Trophoblast cell (in vitro differentiated cells and primary cell): Measurements from ENCODE around the gene CGB5.
"Not testable (repeated sequence)": the region's sequence is repeated elsewhere in the genome, so short reads cannot be mapped to it uniquely, and the experiment has no call there.

Experiments
- DNase-seq, 2 donors: peaks; one replicate each; pipeline ENCODE4 v3.0.0-alpha.2; 2016
- H2AFZ ChIP-seq: 2 replicates; pipeline ENCODE4 v1.6.1; 2013; ENCODE audit warnings: low read length, moderate library complexity, mild to moderate bottlenecking; ENCODE audit not compliant: insufficient read depth, poor library complexity
- H2AK5ac ChIP-seq: 2 replicates; pipeline ENCODE4 v1.6.1; 2013; ENCODE audit warnings: mild to moderate bottlenecking, low read length
- H2BK120ac ChIP-seq: 2 replicates; pipeline ENCODE4 v1.6.1; 2013; ENCODE audit warnings: low read length, mild to moderate bottlenecking, moderate library complexity; ENCODE audit not compliant: insufficient read depth, poor library complexity
- H2BK12ac ChIP-seq: 2 replicates; pipeline ENCODE4 v1.6.1; 2013; ENCODE audit warnings: mild to moderate bottlenecking, low read length, moderate library complexity
- H2BK5ac ChIP-seq: 2 replicates; pipeline ENCODE4 v1.6.1; 2013; ENCODE audit warnings: low read length, low read depth, moderate library complexity, mild to moderate bottlenecking; ENCODE audit not compliant: poor library complexity
- H3K14ac ChIP-seq: 2 replicates; pipeline ENCODE4 v1.6.1; 2013; ENCODE audit warnings: mild to moderate bottlenecking, low read length
- H3K18ac ChIP-seq: 2 replicates; pipeline ENCODE4 v1.6.1; 2013; ENCODE audit warnings: mild to moderate bottlenecking, low read length
- H3K23ac ChIP-seq: 2 replicates; pipeline ENCODE4 v1.6.1; 2013; ENCODE audit warnings: low read length
- H3K27ac ChIP-seq: 2 replicates; pipeline ENCODE4 v1.5.1; 2013; ENCODE audit warnings: low read depth, mild to moderate bottlenecking, inconsistent platforms, low read length, moderate library complexity
- H3K27me3 ChIP-seq: 2 replicates; pipeline ENCODE4 v1.6.1; 2013; ENCODE audit warnings: inconsistent platforms, mild to moderate bottlenecking, low read length, moderate library complexity; ENCODE audit not compliant: insufficient read depth
- H3K36me3 ChIP-seq, 2 experiments: 1 replicate in 1 of 2; 2 replicates in 1 of 2; pipeline ENCODE4 v1.6.1; 2013; ENCODE audit warnings: low read length in 2 of 2, mild to moderate bottlenecking in 2 of 2, moderate library complexity in 1 of 2; ENCODE audit not compliant: insufficient read depth in 2 of 2, control insufficient read depth in 1 of 2
- H3K4ac ChIP-seq: 2 replicates; pipeline ENCODE4 v1.6.1; 2013; ENCODE audit warnings: low read depth, mild to moderate bottlenecking, low read length, moderate library complexity
- H3K4me1 ChIP-seq, 2 experiments: 1 replicate in 1 of 2; 2 replicates in 1 of 2; pipeline ENCODE4 v1.6.1; 2013; ENCODE audit warnings: low read length in 2 of 2, mild to moderate bottlenecking in 2 of 2, moderate library complexity in 1 of 2; ENCODE audit not compliant: insufficient read depth in 2 of 2, control insufficient read depth in 1 of 2
- H3K4me2 ChIP-seq: 2 replicates; pipeline ENCODE4 v1.6.1; 2013; ENCODE audit warnings: inconsistent platforms, mild to moderate bottlenecking, low read length, moderate library complexity
- H3K4me3 ChIP-seq: 2 replicates; pipeline ENCODE4 v1.5.1; 2013; ENCODE audit warnings: mild to moderate bottlenecking, low read depth, low read length, inconsistent platforms
- H3K79me1 ChIP-seq: one replicate; pipeline ENCODE4 v1.6.1; 2013; ENCODE audit warnings: low read length
- H3K79me2 ChIP-seq: 2 replicates; pipeline ENCODE4 v1.6.1; 2013; ENCODE audit warnings: low read length, mild to moderate bottlenecking; ENCODE audit not compliant: control insufficient read depth, insufficient read depth, poor library complexity
- H3K9ac ChIP-seq: 2 replicates; pipeline ENCODE4 v1.6.1; 2013; ENCODE audit warnings: mild to moderate bottlenecking, low read length
- H3K9me3 ChIP-seq: 2 replicates; pipeline ENCODE4 v1.6.1; 2013; ENCODE audit warnings: low read depth, mild to moderate bottlenecking, control low read depth, inconsistent platforms, low read length; ENCODE audit not compliant: insufficient read depth
- H4K12ac ChIP-seq: 2 replicates; pipeline ENCODE4 v1.6.1; 2013; ENCODE audit warnings: low read depth, mild to moderate bottlenecking, low read length, moderate library complexity
- H4K8ac ChIP-seq: 2 replicates; pipeline ENCODE4 v1.6.1; 2013; ENCODE audit warnings: low read depth, mild to moderate bottlenecking, low read length, moderate library complexity
- H4K91ac ChIP-seq: one replicate; pipeline ENCODE4 v1.6.1; 2013; ENCODE audit warnings: low read depth, mild to moderate bottlenecking, low read length, moderate library complexity
- WGBS: extraction: QIAGEN DNeasy Blood & Tissue Kit; methylation state at CpG from one replicate; pipeline ENCODE4 v1.1.7; 2013; ENCODE audit warnings: missing lambda C conversion rate; ENCODE audit not compliant: insufficient read length, insufficient coverage; ENCODE audit errors: extremely low coverage; 5-methylcytosine and 5-hydroxymethylcytosine counted together

The CGB5 gene

DNA sequence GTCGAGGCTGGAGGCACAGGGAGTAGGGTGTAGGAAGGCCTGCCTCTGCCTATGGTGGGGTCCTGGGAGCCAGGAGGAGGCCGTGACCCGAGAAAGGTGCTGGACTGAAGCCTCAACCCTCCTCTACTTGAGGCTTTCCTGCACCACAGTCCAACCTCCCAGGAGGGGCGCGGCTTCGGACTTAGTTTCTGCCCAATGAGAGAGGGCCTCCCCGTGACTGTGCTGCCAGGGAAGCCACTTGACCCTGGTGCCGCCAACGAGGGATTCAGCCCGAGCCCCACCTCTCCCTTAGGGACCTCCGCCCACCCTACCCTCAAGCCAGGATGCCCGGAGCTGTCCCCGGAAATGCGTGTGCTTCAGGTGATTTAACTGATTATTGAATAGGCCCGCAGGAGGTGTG lies 19.4 kb upstream of the CGB5 start, which contains the start of gene CGB3:
TSS of gene CGB3 (minus strand) at position 101 of the 400 bp plus-strand sequence. CDS start 362 bp downstream, outside the sequence.
- H2BK5ac ChIP-seq, H2AFZ ChIP-seq, H3K36me3 ChIP-seq, H2BK12ac ChIP-seq, H2BK120ac ChIP-seq, H3K4me2 ChIP-seq, H3K27ac ChIP-seq, H2AK5ac ChIP-seq, H3K23ac ChIP-seq, DNase-seq, H3K14ac ChIP-seq, H3K4me3 ChIP-seq, H3K9me3 ChIP-seq, H3K79me2 ChIP-seq, H3K27me3 ChIP-seq, H3K18ac ChIP-seq, H4K12ac ChIP-seq, H3K79me1 ChIP-seq, H3K9ac ChIP-seq, H3K4me1 ChIP-seq, H3K4ac ChIP-seq, H4K91ac ChIP-seq, H4K8ac ChIP-seq: not testable (repeated sequence)
- no CpG with 5 or more reads among the region's 15 CpGs for WGBS

DNA sequence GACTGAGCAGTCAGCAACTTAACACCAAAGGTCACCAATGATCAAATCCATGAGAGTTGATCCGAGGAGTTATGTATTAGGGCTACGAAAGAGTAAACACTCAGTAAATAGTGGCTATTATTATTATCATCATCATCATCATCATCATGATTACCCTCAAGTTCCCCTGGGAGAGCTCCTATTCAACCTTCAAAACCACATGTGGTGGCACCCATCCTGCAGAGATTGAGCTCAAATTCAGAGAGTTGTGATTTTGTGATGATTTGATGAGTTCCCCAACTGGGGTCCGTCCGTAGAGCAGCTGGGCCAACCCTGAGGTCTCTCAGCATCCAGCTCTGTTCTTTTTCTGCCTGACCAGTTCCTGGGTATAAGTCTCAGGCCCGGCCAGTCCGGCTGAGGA lies 18.6 kb upstream of the CGB5 start:
- H2AFZ ChIP-seq, H3K27ac ChIP-seq, H2AK5ac ChIP-seq, H2BK5ac ChIP-seq, DNase-seq, H3K14ac ChIP-seq, H2BK120ac ChIP-seq, H3K79me1 ChIP-seq, H3K9me3 ChIP-seq, H3K36me3 ChIP-seq, H3K4me1 ChIP-seq, H3K27me3 ChIP-seq, H4K12ac ChIP-seq, H4K8ac ChIP-seq, H3K4me3 ChIP-seq, H2BK12ac ChIP-seq, H3K9ac ChIP-seq, H3K4ac ChIP-seq, H3K4me2 ChIP-seq, H4K91ac ChIP-seq, H3K18ac ChIP-seq, H3K23ac ChIP-seq, H3K79me2 ChIP-seq: not testable (repeated sequence)
- WGBS: no CpG with 5 or more reads among the region's 6 CpGs

DNA sequence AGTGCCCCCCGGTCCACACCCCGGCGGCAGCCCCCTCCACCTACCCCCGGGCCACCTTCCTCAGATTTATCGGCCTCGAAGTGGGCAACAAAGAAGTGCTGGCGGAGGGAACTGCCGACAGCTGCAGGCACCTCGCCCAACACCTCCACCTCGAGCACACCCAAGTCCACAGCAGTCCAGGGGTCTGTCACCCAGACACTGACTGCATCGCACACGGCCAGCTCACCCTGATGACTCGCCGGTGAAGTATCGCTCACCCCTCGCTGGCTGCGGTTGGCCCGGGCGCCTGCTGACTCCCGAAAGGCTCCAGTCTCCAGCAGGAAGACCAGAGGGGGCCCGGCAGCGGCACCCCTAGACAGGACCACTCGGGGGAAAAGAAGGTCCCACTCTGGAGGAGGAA lies 18.0 kb upstream of the CGB5 start:
- not testable (repeated sequence) for H3K4ac ChIP-seq, H3K4me2 ChIP-seq, H3K18ac ChIP-seq, H2BK12ac ChIP-seq, H4K8ac ChIP-seq, H3K27me3 ChIP-seq, H2BK120ac ChIP-seq, H2BK5ac ChIP-seq, H3K14ac ChIP-seq, H3K23ac ChIP-seq, H3K9me3 ChIP-seq, H3K79me2 ChIP-seq, H3K4me3 ChIP-seq, H2AK5ac ChIP-seq, DNase-seq, H3K79me1 ChIP-seq, H2AFZ ChIP-seq, H3K27ac ChIP-seq, H3K4me1 ChIP-seq, H3K36me3 ChIP-seq, H4K91ac ChIP-seq, H3K9ac ChIP-seq, H4K12ac ChIP-seq
- WGBS: no CpG with 5 or more reads among the region's 23 CpGs

DNA sequence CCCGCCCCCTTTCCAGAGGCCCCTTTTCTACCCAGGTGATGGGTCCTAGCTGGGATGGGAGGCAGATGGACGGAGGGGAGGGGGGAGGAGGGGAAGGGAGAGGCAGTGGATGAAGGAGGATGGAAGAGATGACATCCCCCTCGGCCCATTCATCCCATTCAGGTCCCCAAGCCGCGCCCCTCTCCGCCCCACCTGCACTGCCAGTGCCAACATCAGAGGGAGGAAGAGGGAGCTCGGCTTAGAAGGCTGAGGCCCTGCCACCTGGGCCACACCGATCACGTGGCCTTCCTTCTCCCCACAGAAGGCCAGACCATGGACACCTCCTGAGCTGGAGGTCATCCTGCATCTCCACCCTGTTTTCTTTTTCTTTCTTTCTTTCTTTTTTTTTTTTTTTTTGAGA lies 15.0 kb upstream of the CGB5 start:
- H4K12ac ChIP-seq, H3K79me1 ChIP-seq, H3K4me3 ChIP-seq, H4K91ac ChIP-seq, H3K18ac ChIP-seq, H3K23ac ChIP-seq, H2BK120ac ChIP-seq, H2BK12ac ChIP-seq, H2AFZ ChIP-seq, H3K4me1 ChIP-seq, H3K36me3 ChIP-seq, H3K14ac ChIP-seq, DNase-seq, H2BK5ac ChIP-seq, H3K79me2 ChIP-seq, H3K9me3 ChIP-seq, H2AK5ac ChIP-seq, H3K27ac ChIP-seq, H3K4ac ChIP-seq, H3K9ac ChIP-seq, H3K4me2 ChIP-seq, H3K27me3 ChIP-seq, H4K8ac ChIP-seq: not testable (repeated sequence)
- WGBS: no CpG with 5 or more reads among the region's 9 CpGs
